A673 (cell line): Measurements from ENCODE around the gene MPV17L2.

Experiments used
- EZH2 ChIP-seq: fragments of 200-600 bp; sonication (generic); IDR thresholded peaks from 2 replicates; pipeline ENCODE4 v1.6.1; 2017; ENCODE audit warnings: borderline replicate concordance, low read depth, mild to moderate bottlenecking, mixed read lengths, antibody characterized with exemption, low read length; ENCODE audit not compliant: poor library complexity, severe bottlenecking
- TF ChIP-seq, protein P1 (sequence below): fragments of 300-800, 200-600 bp; sonication (generic); conservative IDR thresholded peaks from 2 replicates; pipeline ENCODE4 v1.5.1; 2017; ENCODE audit warnings: low read depth, mild to moderate bottlenecking, antibody characterized with exemption, low read length, moderate library complexity, mixed read lengths

- TF ChIP-seq, protein P1, sequence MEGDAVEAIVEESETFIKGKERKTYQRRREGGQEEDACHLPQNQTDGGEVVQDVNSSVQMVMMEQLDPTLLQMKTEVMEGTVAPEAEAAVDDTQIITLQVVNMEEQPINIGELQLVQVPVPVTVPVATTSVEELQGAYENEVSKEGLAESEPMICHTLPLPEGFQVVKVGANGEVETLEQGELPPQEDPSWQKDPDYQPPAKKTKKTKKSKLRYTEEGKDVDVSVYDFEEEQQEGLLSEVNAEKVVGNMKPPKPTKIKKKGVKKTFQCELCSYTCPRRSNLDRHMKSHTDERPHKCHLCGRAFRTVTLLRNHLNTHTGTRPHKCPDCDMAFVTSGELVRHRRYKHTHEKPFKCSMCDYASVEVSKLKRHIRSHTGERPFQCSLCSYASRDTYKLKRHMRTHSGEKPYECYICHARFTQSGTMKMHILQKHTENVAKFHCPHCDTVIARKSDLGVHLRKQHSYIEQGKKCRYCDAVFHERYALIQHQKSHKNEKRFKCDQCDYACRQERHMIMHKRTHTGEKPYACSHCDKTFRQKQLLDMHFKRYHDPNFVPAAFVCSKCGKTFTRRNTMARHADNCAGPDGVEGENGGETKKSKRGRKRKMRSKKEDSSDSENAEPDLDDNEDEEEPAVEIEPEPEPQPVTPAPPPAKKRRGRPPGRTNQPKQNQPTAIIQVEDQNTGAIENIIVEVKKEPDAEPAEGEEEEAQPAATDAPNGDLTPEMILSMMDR: no peak
- no peak for TF ChIP-seq EZH2
These were observed 26.0 kb upstream of the MPV17L2 start for GRCh38 chr19:18167011-18167410.
